ENCODE measurements around the gene ITGAL. TPM values are rescaled to one million over a fixed set of nuclear protein-coding genes. Genes with fewer than 3 reads are reported as not detected.
A peak's percentile ranks its signal among the peaks of the same experiment; 100 is the strongest.

ITGAL gene
- total RNA-seq, 2 donors from 2014 or later = not detected

DNA sequence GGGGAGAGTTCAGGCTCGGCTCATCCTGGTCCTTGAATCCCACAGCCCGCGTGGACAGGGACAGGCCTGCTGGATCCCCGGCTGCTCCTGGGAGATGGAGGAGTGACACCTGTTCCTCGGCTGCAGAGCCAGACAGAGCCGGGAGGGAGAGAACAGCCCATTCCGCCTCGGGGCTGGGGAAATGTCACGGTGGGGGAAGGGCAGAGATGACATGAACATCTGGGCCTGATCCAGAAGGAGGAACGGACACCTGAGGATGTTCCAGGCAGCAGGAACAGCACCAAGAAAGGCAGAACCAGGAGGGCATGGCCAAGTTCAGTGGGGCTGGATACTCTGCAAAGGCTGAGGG is 83.6 kb downstream of the ITGAL start:
- H3K27ac ChIP-seq (ENCODE audit: low read depth, low read length) = no peak overlapping the region
- peaks cover 18% of the 10 kb centered on the region for H3K4me1 Mint-ChIP-seq
- H3K36me3 Mint-ChIP-seq (ENCODE audit: low read depth) = peaks cover 35% of the 10 kb centered on the region
- no peaks in the 10 kb centered on the region for H3K9me3 ChIP-seq (ENCODE audit: control insufficient read depth, low read length)
- no peak overlapping the region for H3K4me3 ChIP-seq (ENCODE audit: low read length)
- TF ChIP-seq, protein P1, sequence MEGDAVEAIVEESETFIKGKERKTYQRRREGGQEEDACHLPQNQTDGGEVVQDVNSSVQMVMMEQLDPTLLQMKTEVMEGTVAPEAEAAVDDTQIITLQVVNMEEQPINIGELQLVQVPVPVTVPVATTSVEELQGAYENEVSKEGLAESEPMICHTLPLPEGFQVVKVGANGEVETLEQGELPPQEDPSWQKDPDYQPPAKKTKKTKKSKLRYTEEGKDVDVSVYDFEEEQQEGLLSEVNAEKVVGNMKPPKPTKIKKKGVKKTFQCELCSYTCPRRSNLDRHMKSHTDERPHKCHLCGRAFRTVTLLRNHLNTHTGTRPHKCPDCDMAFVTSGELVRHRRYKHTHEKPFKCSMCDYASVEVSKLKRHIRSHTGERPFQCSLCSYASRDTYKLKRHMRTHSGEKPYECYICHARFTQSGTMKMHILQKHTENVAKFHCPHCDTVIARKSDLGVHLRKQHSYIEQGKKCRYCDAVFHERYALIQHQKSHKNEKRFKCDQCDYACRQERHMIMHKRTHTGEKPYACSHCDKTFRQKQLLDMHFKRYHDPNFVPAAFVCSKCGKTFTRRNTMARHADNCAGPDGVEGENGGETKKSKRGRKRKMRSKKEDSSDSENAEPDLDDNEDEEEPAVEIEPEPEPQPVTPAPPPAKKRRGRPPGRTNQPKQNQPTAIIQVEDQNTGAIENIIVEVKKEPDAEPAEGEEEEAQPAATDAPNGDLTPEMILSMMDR (conservative IDR thresholded peaks at IDR 0.05) = no peak
- H3K4me3 Mint-ChIP-seq = peak overlapping the region; percentile 74
- peaks cover 33% of the 10 kb centered on the region for H3K36me3 ChIP-seq (ENCODE audit: control insufficient read depth, insufficient read depth, low read length)
- peaks cover 2% of the 10 kb centered on the region for H3K27me3 Mint-ChIP-seq (ENCODE audit: insufficient read depth)
- WGBS, 2 experiments (ENCODE audit: insufficient coverage in 1 of 2, insufficient read length in 1 of 2) = 90 to 94% methylated on average over 4 to 10 of the region's 10 CpGs
- H3K9ac ChIP-seq (ENCODE audit: extremely low read depth, low read length, poor library complexity, severe bottlenecking) = no peak overlapping the region
- peaks cover 10% of the 10 kb centered on the region for H3K4me1 ChIP-seq (ENCODE audit: control insufficient read depth, insufficient read depth, low read length)
- H3K27ac Mint-ChIP-seq = peak overlapping the region; percentile 72
- H3K27me3 ChIP-seq (ENCODE audit: control insufficient read depth, insufficient read depth, low read length, poor library complexity, severe bottlenecking) = no peaks in the 10 kb centered on the region
- DNase-seq = no peak
- no peaks in the 10 kb centered on the region for H3K9me3 Mint-ChIP-seq

DNA sequence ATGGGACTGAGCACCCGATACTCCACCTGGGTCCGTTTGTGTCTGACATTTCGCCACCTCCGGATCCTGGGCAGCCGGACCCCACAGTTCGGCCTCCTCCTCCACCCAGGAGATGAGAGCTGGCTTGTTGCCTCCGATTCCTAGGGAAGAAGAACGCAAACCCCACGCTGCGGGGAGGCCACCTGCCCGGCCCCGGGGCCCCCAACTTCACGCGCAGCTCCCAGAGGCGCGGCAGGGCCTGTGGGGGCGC is 85.1 kb downstream of the ITGAL start:
- no peaks in the 10 kb centered on the region for H3K27me3 ChIP-seq (ENCODE audit: control insufficient read depth, insufficient read depth, low read length, poor library complexity, severe bottlenecking)
- Mint-ChIP-seq H3K27ac (peak overlapping the region; percentile 79), H3K4me3 (peak overlapping the region; percentile 74), H3K4me1 (peaks cover 15% of the 10 kb centered on the region), H3K27me3 (ENCODE audit: insufficient read depth) (peaks cover 11% of the 10 kb centered on the region), H3K36me3 (ENCODE audit: low read depth) (peaks cover 29% of the 10 kb centered on the region), H3K9me3 (no peaks in the 10 kb centered on the region)
- 0 to 4% methylated on average over 1 to 17 of the region's 17 CpGs for WGBS, 2 experiments (ENCODE audit: insufficient coverage in 1 of 2, insufficient read length in 1 of 2)
- H3K36me3 ChIP-seq (ENCODE audit: control insufficient read depth, insufficient read depth, low read length) = peaks cover 32% of the 10 kb centered on the region
- peak overlapping the region; percentile 94 for H3K27ac ChIP-seq (ENCODE audit: low read depth, low read length)
- no peak for DNase-seq
- H3K4me3 ChIP-seq (ENCODE audit: low read length) = peak overlapping the region; percentile 87
- peaks cover 10% of the 10 kb centered on the region for H3K4me1 ChIP-seq (ENCODE audit: control insufficient read depth, insufficient read depth, low read length)
- TF ChIP-seq, protein P1 (conservative IDR thresholded peaks at IDR 0.05) = peak; percentile 29
- no peaks in the 10 kb centered on the region for H3K9me3 ChIP-seq (ENCODE audit: control insufficient read depth, low read length)
- peak overlapping the region; percentile 86 for H3K9ac ChIP-seq (ENCODE audit: extremely low read depth, low read length, poor library complexity, severe bottlenecking)

DNA sequence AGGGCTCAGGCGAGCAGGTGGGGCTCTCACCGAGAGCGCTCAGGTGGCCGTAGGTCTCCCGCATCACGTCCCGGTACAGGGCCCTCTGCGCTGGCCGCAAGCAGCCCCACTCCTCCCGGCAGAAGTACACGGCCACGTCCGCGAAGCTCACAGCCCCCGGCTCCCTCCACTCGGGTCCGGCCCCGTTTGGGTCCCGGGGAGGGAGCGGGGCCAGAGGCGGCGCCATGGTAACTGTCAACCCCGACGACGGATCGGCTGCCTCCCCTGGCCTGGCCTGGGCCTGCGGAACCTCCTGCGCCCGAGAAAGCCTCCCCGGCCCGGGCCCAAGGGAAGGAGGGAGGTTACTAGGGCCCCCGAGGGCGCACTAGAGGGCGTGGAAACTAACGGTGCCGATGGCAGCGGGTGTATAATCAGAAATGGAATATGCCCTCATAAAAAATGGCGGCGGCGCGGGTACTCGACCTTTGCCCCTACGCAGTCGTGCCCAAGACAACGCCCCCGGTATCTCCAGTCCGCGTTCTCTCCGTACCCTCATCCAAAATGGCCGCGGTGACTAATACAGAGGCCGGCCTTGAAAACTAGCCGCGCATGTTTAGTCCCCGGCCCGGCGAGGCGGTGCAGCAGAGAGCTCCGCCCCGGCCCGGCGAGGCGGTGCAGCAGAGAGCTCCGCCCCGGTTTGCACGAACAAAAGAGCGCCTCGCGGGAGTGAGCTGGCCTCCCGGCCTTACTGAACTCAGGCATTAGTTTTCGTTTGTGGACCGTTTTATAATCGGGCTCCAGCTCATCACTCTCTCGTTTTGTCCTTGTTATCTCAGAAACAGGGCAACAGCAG is 85.6 kb downstream of the ITGAL start, which contains the start of gene ZNF764:
ZNF764 (minus strand) TSS at position 418 of the 832 bp plus-strand sequence; CDS start at position 226, 192 bp downstream.
- Mint-ChIP-seq H3K9me3 (no peaks in the 10 kb centered on the region), H3K27me3 (ENCODE audit: insufficient read depth) (peaks cover 14% of the 10 kb centered on the region), H3K4me1 (peaks cover 12% of the 10 kb centered on the region), H3K27ac (peak within 1 kb of the TSS; percentile 90), H3K4me3 (peak within 1 kb of the TSS; percentile 74), H3K36me3 (ENCODE audit: low read depth) (peaks cover 25% of the 10 kb centered on the region)
- peaks cover 8% of the 10 kb centered on the region for H3K4me1 ChIP-seq (ENCODE audit: control insufficient read depth, insufficient read depth, low read length)
- peak within 1 kb of the TSS; percentile 94 for H3K27ac ChIP-seq (ENCODE audit: low read depth, low read length)
- H3K9me3 ChIP-seq (ENCODE audit: control insufficient read depth, low read length) = no peaks in the 10 kb centered on the region
- peak within 1 kb of the TSS; percentile 87 for H3K4me3 ChIP-seq (ENCODE audit: low read length)
- no peaks in the 10 kb centered on the region for H3K27me3 ChIP-seq (ENCODE audit: control insufficient read depth, insufficient read depth, low read length, poor library complexity, severe bottlenecking)
- 2 to 3% methylated on average over 33 to 74 of the region's 74 CpGs for WGBS, 2 experiments (ENCODE audit: insufficient coverage in 1 of 2, insufficient read length in 1 of 2)
- H3K36me3 ChIP-seq (ENCODE audit: control insufficient read depth, insufficient read depth, low read length) = peaks cover 27% of the 10 kb centered on the region
- TF ChIP-seq, protein P1 (conservative IDR thresholded peaks at IDR 0.05) = no peak
- peak within 1 kb of the TSS; percentile 86 for H3K9ac ChIP-seq (ENCODE audit: extremely low read depth, low read length, poor library complexity, severe bottlenecking)
- DNase-seq = peak; percentile 99
